A549 treated with Hydrocortisone at 1 μM for 4 hours (cell line): Measurements from ENCODE around the gene IGFBP2. TPM values are rescaled to one million over a fixed set of nuclear protein-coding genes. Genes with fewer than 3 reads are reported as not detected.

Experiments
- total RNA-seq: library from RNA; stranded (reverse); fragments of 200-300 nt; extraction: Qiagen RNA extraction; gene quantifications from 5 replicates; pipeline ENCODE4 v1.2.3, GENCODE V29; 2022

The IGFBP2 gene, protein sequence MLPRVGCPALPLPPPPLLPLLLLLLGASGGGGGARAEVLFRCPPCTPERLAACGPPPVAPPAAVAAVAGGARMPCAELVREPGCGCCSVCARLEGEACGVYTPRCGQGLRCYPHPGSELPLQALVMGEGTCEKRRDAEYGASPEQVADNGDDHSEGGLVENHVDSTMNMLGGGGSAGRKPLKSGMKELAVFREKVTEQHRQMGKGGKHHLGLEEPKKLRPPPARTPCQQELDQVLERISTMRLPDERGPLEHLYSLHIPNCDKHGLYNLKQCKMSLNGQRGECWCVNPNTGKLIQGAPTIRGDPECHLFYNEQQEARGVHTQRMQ
- total RNA-seq = 64.8 to 96.2 TPM (median 86.6 TPM) in 5 replicates

DNA sequence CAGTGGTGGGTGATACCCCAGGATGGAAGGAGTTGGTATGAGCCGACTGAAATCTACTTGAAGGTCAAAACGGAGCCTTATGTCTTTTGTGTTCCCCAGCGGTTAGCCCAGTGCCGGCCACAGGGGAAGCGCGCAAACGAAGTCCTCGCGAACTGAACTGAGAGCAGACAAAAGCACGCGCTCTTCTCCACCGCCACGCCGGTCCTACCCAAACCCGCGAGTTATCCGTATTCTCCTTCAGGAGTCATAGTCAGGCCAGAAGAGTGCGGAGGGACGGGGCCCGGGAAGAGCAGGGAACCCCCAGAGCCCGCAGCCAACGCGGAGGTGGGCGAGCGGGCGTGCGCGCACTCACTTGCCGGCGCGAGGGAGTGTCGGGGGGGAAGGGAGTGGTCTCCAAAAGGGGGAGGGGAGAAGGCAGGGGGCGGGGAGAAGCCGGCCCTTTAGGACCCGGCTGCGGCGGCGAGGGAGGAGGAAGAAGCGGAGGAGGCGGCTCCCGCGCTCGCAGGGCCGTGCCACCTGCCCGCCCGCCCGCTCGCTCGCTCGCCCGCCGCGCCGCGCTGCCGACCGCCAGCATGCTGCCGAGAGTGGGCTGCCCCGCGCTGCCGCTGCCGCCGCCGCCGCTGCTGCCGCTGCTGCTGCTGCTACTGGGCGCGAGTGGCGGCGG is at the start of gene IGFBP2:
Gene IGFBP2 (plus strand): TSS at position 469 of the 664 bp plus-strand sequence. CDS start 104 bp downstream, at position 573.

DNA sequence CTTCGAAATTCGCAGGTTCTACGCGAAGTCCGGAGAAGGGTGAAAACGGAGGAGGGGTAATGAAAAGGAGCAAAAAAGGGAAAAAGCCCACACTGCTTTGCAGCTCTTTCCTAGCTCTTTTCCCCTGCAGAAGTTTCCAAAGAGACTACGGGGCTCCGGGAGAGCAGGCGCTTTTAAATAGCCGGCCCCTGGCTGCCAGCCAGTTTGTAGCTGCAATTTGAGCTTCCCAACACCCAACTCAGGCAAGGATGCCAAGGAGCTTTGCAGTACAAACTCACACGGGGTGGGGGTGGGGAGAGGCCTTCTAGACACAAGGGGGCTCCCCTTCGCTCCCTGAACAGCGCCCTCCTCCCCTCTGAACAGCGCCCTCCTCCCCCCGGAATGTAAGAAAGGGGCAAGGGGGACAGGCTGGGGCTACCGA is 62.2 kb downstream of the IGFBP2 start, which contains the start of gene IGFBP5:
Gene IGFBP5 (minus strand): TSS at position 149 of the 421 bp plus-strand sequence. CDS start 774 bp downstream, outside the sequence.

Other genes with a start within 250 kb of the IGFBP2 start
- 13.9 to 16.6 TPM (median 15.7 TPM) in 5 replicates for gene SMARCAL1, start 220.9 kb upstream of the IGFBP2 start, total RNA-seq
- 4,231 to 5,607 TPM (median 5,211 TPM) in 5 replicates for gene RPL37A, start 134.6 kb upstream of the IGFBP2 start, total RNA-seq
- gene IGFBP5, start 62.1 kb downstream of the IGFBP2 start, total RNA-seq = 0.14 to 0.17 TPM (median 0.17 TPM) in 5 replicates
- not detected in 5 replicates for gene TNP1, start 226.6 kb downstream of the IGFBP2 start, total RNA-seq